Activated CD8-positive, alpha-beta memory T cell treated with anti-CD3 and anti-CD28 coated beads, Interleukin-2, amount 50 U/mL, for 4 hours (primary cell): Measurements from ENCODE around the gene BCL2L12.

Experiments
- DNase-seq: peaks from one replicate; pipeline ENCODE4 v3.0.0-alpha.2; 2020

BCL2L12 gene

GRCh38 chr19:49664171-49665035 is 1.3 kb upstream of the BCL2L12 start:
- DNase-seq, result peak; percentile 93

GRCh38 chr19:49665036-49665350 is 740 bp upstream of the BCL2L12 start:
- no peak for DNase-seq

DNA sequence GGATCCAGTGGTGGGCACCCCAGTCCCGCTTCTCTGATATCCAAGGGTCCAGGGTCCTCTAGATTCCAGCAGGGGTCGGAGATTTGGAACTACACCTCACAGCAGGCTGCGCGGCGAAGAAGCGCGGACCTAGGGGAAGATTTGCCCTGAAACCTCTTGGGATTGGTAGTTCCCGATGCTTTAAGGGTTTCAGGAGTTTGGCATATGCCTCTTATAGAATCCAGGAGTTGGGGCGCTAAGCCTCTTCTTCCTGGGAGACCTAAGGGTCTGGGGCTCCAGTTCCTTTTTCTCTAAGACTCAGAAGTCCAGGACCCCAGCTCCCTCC is 349 bp downstream of the BCL2L12 start:
- no peak for DNase-seq

DNA sequence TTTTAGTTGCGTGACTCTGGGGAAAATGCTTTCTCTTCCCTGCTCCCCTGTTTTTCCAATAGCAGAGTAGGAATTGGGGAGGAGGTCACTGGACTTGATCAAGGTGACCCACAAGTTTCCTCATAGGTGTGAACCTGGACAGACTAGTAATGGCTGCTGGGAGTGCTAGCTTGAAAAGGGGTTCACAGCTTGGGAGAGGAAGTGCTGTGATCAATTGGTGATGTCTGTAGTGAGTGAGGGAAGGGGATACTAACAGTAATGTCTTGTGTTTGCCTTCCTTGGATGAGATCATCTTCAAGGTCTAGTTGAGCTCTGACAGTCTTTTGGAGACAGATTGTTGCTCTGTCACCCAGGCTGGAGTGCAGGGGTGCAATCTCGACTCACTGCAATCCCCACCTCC is 1.7 kb downstream of the BCL2L12 start:
- no peak for DNase-seq

DNA sequence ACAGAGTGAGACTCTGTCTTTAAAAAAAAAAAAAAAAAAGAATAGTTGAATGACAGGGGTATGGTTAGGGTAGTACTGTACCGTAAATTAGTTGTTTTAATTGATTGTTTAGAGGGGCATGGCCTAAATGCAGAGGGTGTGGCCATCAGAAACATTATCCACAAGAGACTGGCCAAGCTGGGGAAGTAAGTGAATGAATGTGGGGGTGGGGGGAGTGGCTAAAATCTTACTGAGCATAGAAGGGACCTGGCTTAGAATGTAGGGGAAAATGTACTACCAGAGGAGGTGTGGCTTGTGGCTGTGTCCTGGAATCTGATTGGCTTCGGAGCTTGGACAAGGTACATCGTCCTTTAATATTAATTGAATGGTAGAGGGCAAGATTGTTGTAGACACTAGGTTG is 3.8 kb downstream of the BCL2L12 start:
- DNase-seq, result no peak

- DNase-seq, result peak; percentile 81
Measured at GRCh38 chr19:49672131-49672919, 6.6 kb downstream of the BCL2L12 start.

- DNase-seq, result peak; percentile 57
Measured at GRCh38 chr19:49676136-49676783, 10.5 kb downstream of the BCL2L12 start.

DNA sequence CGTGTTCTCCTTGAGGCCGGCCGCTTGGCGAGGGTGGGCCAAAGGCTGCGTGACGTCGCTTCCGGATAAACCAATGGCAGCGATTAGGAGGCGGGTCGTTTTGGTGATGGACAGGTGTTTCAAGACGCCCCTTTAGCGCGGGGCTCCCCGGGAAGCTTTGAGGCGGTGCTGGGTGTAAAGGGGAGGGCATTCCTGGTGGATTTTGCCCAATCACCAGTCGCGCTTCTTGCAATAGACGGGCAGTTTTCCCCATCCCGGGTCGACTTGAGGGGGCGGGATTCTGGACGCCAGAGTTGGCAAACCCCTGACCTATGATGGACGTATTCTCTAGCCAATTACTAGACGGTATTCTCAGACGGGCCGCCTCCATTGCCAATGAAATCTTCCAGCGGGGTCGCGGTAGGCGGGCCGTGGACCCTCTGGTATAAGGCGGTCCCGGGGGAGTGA is 11.1 kb downstream of the BCL2L12 start:
- DNase-seq, result peak; percentile 97

DNA sequence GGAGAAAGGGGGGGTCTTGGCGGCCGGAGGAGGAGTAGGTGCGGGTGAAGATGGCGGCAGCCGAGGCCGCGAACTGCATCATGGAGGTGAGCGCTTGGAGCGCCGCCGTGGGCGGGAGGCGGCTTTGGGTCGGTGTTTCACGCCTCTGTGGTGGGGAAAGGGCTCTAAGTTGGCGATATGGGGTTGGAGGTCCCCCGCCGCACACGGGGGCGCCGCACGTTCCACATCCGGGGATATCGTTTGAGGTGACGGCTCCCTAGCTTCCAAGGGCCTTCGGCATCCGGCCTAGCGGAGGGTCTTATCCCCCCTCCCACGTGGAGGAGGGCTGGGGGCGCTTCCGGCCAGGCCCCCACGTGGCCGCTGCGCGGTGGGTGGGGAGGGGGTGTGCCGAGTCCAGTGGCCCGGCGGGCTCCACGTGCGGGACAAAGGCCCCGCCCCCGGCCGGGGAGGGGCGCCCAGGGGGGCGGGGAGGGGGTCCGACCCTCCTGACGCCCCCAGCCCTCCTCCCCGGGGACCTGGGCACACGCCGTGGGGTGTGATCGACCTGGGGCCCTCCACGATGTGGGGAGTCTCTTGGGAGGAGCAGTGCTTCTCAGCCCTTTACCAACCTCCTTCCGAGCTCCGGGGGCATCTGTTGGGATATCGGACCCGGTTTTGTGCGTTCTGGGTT is 11.6 kb downstream of the BCL2L12 start, which contains the start of gene PRMT1:
PRMT1 (plus strand) TSS at position 41 of the 670 bp plus-strand sequence; CDS start at position 51, 10 bp downstream.
- DNase-seq, result peak; percentile 54

- DNase-seq, result peak; percentile 80
Measured at GRCh38 chr19:49677901-49678674, 12.4 kb downstream of the BCL2L12 start.

GRCh38 chr19:49678985-49679770 is 13.4 kb downstream of the BCL2L12 start:
- no peak for DNase-seq

GRCh38 chr19:49679771-49680413 is 14.2 kb downstream of the BCL2L12 start:
- DNase-seq, result peak; percentile 17

- peak; percentile 97 for DNase-seq
Measured at GRCh38 chr19:49680421-49681351, 15.0 kb downstream of the BCL2L12 start.

GRCh38 chr19:49681830-49682229 is 16.1 kb downstream of the BCL2L12 start:
- DNase-seq, result no peak

DNA sequence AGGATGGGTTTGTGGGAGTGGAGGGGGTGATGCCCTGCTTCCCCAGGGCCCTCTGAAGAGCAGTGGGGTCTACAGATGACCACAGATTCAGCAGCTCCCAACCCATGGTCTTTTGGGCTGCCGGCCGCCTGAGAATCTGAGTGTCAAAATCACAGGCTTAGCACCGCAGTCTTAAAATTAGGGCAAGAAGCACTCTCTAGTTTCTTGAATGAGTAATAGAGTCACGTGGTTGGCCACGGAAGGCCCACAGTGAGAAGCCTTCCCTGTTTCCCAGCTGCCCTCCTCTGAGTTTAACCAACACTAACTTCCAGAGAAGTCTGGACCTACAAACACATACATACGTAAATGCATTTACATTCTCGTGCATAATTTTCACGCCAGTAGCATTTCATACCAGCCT is 16.5 kb downstream of the BCL2L12 start:
- no peak for DNase-seq

DNA sequence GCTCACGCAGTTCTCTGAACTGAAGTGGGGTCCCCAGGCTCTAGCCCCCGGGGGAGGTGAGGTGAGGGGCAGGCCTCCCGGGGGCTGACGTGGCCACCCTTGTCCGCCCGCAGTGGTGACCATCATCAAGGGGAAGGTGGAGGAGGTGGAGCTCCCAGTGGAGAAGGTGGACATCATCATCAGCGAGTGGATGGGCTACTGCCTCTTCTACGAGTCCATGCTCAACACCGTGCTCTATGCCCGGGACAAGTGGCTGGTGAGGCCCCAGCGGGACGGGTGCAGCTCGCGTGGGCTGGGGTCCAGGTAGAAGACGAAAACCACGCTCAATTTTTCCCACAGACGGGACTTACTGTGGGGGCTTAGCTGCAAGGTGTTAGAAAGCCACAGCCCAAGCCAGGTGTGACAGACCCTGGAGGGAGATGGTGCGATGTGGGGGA is 18.1 kb downstream of the BCL2L12 start:
- DNase-seq, result no peak

DNA sequence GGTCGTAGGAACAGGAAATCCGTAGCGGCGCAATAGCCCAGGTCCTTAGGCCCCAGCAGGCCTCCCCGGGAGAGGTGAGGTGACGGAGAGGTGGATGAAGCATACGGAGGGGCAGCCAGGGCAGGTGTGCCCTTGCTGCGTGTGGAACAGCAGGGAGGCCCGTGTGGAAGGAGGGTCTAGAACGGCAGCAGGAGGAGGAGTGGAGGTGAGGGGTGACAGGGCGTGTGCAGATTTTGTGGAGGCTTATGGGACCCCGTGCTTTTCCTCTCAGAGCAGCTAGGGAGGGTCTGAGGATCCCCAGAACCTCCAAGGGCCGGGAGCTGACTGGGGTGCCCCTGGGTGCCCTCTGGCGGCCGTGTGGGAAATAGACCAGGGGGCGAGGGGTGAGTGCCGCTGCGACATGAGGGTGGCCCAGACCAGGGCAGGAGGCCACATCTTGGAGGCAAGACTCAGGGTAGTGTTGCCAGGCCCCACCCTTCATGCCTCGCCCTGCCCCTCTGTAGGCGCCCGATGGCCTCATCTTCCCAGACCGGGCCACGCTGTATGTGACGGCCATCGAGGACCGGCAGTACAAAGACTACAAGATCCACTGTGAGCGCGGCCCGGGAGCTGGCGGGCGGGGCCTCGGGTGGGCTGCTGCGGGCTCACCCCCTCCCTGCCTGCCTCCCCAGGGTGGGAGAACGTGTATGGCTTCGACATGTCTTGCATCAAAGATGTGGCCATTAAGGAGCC is 18.7 kb downstream of the BCL2L12 start:
- DNase-seq, result no peak

- DNase-seq, result no peak
Measured at GRCh38 chr19:49684983-49685553, 19.3 kb downstream of the BCL2L12 start.
